ENCODE data around the gene KSR1.

DNA sequence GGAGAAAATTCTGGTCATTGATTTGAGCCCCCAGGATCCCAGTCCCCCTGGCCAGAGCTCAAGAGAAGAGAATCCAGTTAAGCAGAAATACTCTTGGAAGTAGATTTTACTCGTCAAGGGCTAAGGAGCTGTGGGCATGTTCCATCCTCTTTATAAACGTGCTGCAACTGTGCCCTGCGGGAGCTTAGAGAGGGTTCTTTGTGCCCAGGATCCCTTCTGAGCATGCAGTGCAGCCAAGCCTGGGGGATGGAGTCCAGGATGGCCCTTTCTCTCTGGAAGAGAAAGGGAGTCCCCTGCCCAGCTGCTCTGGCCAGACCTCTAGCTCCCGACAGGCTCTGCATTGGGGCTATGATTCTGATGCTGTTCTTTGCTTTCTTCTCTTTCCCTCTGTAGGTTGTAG, 165.3 kb downstream of the KSR1 start:
- TF ChIP-seq, protein P1, sequence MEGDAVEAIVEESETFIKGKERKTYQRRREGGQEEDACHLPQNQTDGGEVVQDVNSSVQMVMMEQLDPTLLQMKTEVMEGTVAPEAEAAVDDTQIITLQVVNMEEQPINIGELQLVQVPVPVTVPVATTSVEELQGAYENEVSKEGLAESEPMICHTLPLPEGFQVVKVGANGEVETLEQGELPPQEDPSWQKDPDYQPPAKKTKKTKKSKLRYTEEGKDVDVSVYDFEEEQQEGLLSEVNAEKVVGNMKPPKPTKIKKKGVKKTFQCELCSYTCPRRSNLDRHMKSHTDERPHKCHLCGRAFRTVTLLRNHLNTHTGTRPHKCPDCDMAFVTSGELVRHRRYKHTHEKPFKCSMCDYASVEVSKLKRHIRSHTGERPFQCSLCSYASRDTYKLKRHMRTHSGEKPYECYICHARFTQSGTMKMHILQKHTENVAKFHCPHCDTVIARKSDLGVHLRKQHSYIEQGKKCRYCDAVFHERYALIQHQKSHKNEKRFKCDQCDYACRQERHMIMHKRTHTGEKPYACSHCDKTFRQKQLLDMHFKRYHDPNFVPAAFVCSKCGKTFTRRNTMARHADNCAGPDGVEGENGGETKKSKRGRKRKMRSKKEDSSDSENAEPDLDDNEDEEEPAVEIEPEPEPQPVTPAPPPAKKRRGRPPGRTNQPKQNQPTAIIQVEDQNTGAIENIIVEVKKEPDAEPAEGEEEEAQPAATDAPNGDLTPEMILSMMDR (IDR thresholded peaks at IDR 0.05) = no peak
- TF ChIP-seq POLR2A (IDR thresholded peaks at IDR 0.05) = no peak
